ENCODE measurements around the gene REM1. TPM values are rescaled to one million over a fixed set of nuclear protein-coding genes. Genes with fewer than 3 reads are reported as not detected.

Gene REM1
- total and polyA plus RNA-seq, 2 experiments from 2014 or later = not detected

DNA sequence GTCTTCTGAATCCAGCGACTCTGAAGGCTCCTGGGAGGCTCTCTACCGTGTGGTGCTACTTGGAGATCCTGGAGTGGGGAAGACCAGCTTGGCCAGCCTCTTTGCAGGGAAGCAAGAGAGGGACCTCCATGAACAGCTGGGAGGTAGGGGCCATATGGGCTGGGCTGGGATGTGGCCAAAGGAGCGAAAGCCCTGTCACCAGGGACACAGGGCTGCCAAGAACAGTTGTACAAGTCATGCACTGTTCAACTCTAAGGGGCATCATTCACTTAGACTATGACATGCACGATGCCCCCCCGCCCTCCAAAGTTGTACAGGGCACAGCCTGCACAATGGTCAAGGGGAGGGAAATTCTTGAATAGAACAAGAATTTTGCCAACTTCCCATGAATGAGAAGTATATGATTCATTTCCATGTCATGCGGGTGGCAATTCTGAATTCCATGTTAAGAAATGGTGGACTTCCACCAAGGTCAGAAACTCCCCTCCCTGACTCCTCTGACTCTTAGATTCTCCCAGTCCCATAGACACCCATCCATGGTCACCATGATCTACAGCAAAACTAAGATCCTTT, 1.6 kb downstream of the REM1 start:
- Histone ChIP-seq H3K9me3 (ENCODE audit: low read depth) (no peaks in the 10 kb centered on the region), H3K36me3 (no peaks in the 10 kb centered on the region), H3K27ac (no peak overlapping the region), H3K27me3 (no peaks in the 10 kb centered on the region), H3K4me1 (ENCODE audit: low read depth) (no peaks in the 10 kb centered on the region), H3K4me3 (no peak overlapping the region)
- TF ChIP-seq, protein P1, sequence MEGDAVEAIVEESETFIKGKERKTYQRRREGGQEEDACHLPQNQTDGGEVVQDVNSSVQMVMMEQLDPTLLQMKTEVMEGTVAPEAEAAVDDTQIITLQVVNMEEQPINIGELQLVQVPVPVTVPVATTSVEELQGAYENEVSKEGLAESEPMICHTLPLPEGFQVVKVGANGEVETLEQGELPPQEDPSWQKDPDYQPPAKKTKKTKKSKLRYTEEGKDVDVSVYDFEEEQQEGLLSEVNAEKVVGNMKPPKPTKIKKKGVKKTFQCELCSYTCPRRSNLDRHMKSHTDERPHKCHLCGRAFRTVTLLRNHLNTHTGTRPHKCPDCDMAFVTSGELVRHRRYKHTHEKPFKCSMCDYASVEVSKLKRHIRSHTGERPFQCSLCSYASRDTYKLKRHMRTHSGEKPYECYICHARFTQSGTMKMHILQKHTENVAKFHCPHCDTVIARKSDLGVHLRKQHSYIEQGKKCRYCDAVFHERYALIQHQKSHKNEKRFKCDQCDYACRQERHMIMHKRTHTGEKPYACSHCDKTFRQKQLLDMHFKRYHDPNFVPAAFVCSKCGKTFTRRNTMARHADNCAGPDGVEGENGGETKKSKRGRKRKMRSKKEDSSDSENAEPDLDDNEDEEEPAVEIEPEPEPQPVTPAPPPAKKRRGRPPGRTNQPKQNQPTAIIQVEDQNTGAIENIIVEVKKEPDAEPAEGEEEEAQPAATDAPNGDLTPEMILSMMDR (IDR thresholded peaks at IDR 0.05; ENCODE audit: low read depth, low read length) = no peak
- DNase-seq (ENCODE audit: low read depth in 1 of 2, low spot score in 1 of 2) = peak in 1 of 2 donors; percentile 32

DNA sequence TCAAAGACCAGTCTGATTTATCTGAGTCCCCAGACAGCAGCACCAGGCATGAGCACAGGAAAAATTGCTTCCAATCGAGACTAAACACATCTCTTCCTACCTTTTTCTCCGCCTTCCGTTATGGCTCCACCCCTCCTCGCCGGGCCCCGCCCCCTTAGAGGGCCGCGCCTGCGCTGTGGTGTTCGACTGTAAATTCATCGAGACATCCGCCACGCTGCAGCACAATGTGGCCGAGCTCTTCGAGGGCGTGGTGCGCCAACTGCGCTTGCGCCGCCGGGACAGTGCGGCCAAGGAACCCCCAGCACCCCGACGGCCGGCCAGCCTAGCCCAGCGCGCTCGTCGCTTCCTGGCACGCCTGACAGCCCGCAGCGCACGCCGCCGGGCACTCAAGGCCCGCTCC, 8.9 kb downstream of the REM1 start:
- Histone ChIP-seq H3K36me3 (no peaks in the 10 kb centered on the region), H3K27ac (no peak overlapping the region), H3K4me3 (no peak overlapping the region), H3K27me3 (no peaks in the 10 kb centered on the region), H3K4me1 (ENCODE audit: low read depth) (no peaks in the 10 kb centered on the region), H3K9me3 (ENCODE audit: low read depth) (no peaks in the 10 kb centered on the region)
- TF ChIP-seq, protein P1 (IDR thresholded peaks at IDR 0.05; ENCODE audit: low read depth, low read length) = no peak
- no peak for DNase-seq (ENCODE audit: low read depth in 1 of 2, low spot score in 1 of 2)

DNA sequence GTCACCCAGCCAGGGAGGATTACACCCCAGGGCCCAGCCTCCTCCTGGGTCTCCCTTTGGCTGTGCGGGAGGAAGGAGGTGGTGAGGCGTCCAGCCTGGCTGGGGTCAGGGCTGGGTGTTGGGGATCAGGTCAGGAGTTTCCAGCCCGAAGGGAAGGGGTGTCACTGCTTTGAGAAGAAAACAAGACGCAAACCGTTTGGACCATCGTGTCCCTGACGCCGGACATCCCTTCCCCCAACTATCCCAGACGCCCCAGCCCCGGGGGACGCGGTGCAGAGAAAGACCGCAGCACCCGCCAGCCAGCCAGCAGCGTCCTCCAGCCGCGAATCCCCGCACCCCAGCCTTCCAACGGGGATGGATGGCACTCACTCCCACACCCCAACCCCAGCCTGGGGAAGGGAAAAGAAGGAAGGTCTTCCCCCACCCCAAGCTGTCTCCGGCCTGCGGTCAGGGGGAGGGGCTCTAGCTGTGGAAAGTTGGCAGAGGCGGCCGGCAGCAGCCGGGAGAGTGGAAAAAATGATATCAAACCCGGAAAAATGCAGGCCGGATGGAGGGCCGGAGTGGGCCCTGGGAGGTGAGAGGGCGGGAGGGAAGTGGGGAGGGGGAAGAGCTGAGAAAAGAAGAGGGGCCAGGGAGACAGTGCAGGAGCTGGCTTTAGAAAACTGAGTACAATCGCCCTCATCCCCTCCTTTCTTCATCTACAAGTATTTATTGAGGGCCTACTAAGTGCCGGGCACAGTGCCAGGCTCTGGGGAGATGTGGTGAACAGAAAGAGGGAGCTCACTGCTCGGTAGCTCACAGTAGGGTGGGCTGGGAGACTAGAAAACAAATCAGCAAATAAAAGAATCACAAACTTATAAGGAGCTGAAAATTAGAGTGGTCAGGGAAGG, 10.6 kb downstream of the REM1 start:
- Histone ChIP-seq H3K4me3 (no peak overlapping the region), H3K4me1 (ENCODE audit: low read depth) (no peaks in the 10 kb centered on the region), H3K9me3 (ENCODE audit: low read depth) (no peaks in the 10 kb centered on the region), H3K27ac (no peak overlapping the region), H3K27me3 (no peaks in the 10 kb centered on the region), H3K36me3 (no peaks in the 10 kb centered on the region)
- peak in 1 of 2 donors; percentile 96 for DNase-seq (ENCODE audit: low read depth in 1 of 2, low spot score in 1 of 2)
- TF ChIP-seq, protein P1 (IDR thresholded peaks at IDR 0.05; ENCODE audit: low read depth, low read length) = no peak

DNA sequence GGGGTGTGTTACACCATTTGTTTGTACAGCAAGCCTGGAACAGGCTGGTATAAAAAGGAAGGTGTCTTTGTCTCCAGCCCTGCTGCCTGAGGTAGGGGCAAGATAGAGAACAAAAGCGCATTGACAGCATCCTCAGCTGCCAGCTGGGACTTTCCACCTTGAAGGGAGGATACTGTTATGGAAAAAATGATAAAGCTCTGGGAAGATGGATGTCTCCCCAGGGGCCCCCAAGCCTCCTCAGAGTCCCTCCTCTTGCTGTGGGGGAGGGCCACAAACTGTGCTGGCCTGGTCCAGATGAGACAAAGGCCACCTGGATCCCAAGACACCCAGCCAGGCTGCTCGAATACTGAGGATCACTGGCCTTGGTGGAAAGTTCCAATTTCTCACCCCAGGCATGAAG, 13.0 kb downstream of the REM1 start:
- H3K4me3 ChIP-seq = no peak overlapping the region
- no peaks in the 10 kb centered on the region for H3K4me1 ChIP-seq (ENCODE audit: low read depth)
- H3K36me3 ChIP-seq = no peaks in the 10 kb centered on the region
- TF ChIP-seq, protein P1 (IDR thresholded peaks at IDR 0.05; ENCODE audit: low read depth, low read length) = no peak
- H3K9me3 ChIP-seq (ENCODE audit: low read depth) = no peaks in the 10 kb centered on the region
- no peaks in the 10 kb centered on the region for H3K27me3 ChIP-seq
- no peak for DNase-seq (ENCODE audit: low read depth in 1 of 2, low spot score in 1 of 2)
- no peak overlapping the region for H3K27ac ChIP-seq

DNA sequence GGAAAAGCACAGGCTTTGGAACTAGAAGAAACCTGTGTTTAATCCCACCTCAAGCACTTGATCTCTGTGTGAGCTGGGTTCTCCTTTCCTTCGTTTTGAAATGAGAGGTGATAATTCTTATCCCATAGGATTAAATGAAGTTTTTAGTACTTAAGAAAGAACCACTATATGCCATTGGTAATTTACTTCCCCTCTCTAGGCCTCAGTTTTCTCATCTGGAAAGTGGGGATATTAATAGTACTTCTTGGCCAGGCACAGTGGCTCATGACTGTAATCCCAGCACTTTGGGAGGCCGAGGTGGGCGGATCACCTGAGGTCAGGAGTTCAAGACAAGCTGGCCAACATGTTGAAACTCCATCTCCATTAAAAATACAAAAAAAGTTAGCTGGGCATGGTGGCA, 14.1 kb downstream of the REM1 start:
- no peak for DNase-seq (ENCODE audit: low read depth in 1 of 2, low spot score in 1 of 2)
- Histone ChIP-seq H3K4me3 (no peak overlapping the region), H3K36me3 (no peaks in the 10 kb centered on the region), H3K4me1 (ENCODE audit: low read depth) (no peaks in the 10 kb centered on the region), H3K27me3 (no peaks in the 10 kb centered on the region), H3K27ac (no peak overlapping the region), H3K9me3 (ENCODE audit: low read depth) (no peaks in the 10 kb centered on the region)
- TF ChIP-seq, protein P1 (IDR thresholded peaks at IDR 0.05; ENCODE audit: low read depth, low read length) = no peak

Data from cardiac muscle cell (in vitro differentiated cells and primary cell).